AG04450 (cell line): ENCODE measurements around the gene APLP2. TPM values are rescaled to one million over a fixed set of nuclear protein-coding genes. Genes with fewer than 3 reads are reported as not detected.

Source experiments
- CTCF ChIA-PET: fragments of 300-600, 350-600 bp; formaldehyde crosslinking; extraction: SDS; loops from one replicate; lab custom pipeline; 2022; ENCODE audit warnings: antibody characterized with exemption, inconsistent platforms; lab: Charles Lee
- POLR2A ChIA-PET: fragments of 350-600 bp; formaldehyde crosslinking; extraction: SDS; loops from one replicate; lab custom pipeline; 2021; ENCODE audit warnings: antibody characterized with exemption, inconsistent platforms; lab: Yijun Ruan, JAX
- DNase-seq: peaks from one replicate; pipeline ENCODE4 v3.0.0-alpha.2; 2011; ENCODE audit warnings: low read depth, low spot score
- H3K27ac ChIP-seq: one replicate; pipeline ENCODE4 v1.5.1; 2012; ENCODE audit warnings: low read depth, low read length, control low read depth
- H3K27me3 ChIP-seq: one replicate; pipeline ENCODE4 v1.6.0; 2012; ENCODE audit warnings: low read length; ENCODE audit not compliant: control insufficient read depth, insufficient read depth
- H3K4me3 ChIP-seq: 2 replicates; pipeline ENCODE4 v1.5.1; 2011; ENCODE audit warnings: mild to moderate bottlenecking, low read depth, low read length, control low read depth
- H3K9me3 ChIP-seq: 2 replicates; pipeline ENCODE4 v1.5.1; 2012; ENCODE audit warnings: low read length; ENCODE audit not compliant: control insufficient read depth, insufficient read depth
- CTCF ChIP-seq: IDR thresholded peaks from 2 replicates; pipeline ENCODE4 v1.5.1; 2011; ENCODE audit warnings: low read depth, low read length, control low read depth, inconsistent platforms
- polyA plus RNA-seq: library from polyadenylated mRNA; depleted of rRNA; stranded (reverse); fragments of >200 nt; gene quantifications from 2 replicates; pipeline ENCODE4 v1.2.3, GENCODE V29; 2011

APLP2 gene
- polyA plus RNA-seq, 1 experiment, result 273 TPM

GRCh38 chr11:130175898-130176297 lies 106.2 kb downstream of the APLP2 start:
- DNase-seq, result no peak
- CTCF ChIA-PET, result no interaction called here
- POLR2A ChIA-PET, result no interaction called here
- Histone ChIP-seq H3K27ac (no peak overlapping the region), H3K9me3 (peaks cover 5% of the 10 kb centered on the region), H3K4me3 (no peak overlapping the region), H3K27me3 (peaks cover 20% of the 10 kb centered on the region)
- TF ChIP-seq CTCF, result no peak

- Histone ChIP-seq H3K9me3 (peaks cover 5% of the 10 kb centered on the region), H3K4me3 (no peak overlapping the region), H3K27ac (no peak overlapping the region), H3K27me3 (peaks cover 19% of the 10 kb centered on the region)
- ChIA-PET CTCF (no interaction called here), POLR2A (no interaction called here)
- no peak for TF ChIP-seq CTCF
- DNase-seq, result no peak
Measured at GRCh38 chr11:130177782-130178181, 108.1 kb downstream of the APLP2 start.

- no peak for TF ChIP-seq CTCF
- CTCF ChIA-PET, result no interaction called here
- Histone ChIP-seq H3K4me3 (no peak overlapping the region), H3K27me3 (peaks cover 19% of the 10 kb centered on the region), H3K27ac (no peak overlapping the region), H3K9me3 (peaks cover 5% of the 10 kb centered on the region)
- POLR2A ChIA-PET, result no interaction called here
- DNase-seq, result no peak
Measured at GRCh38 chr11:130178441-130179339, 109.0 kb downstream of the APLP2 start.

GRCh38 chr11:130179396-130180306 lies 110.0 kb downstream of the APLP2 start:
- CTCF ChIA-PET, result no interaction called here
- Histone ChIP-seq H3K27me3 (peaks cover 19% of the 10 kb centered on the region), H3K9me3 (peaks cover 3% of the 10 kb centered on the region), H3K27ac (no peak overlapping the region), H3K4me3 (no peak overlapping the region)
- no peak for TF ChIP-seq CTCF
- POLR2A ChIA-PET, result no interaction called here
- DNase-seq, result no peak
